WTC11 (cell line): ENCODE data around the gene PTPRN2.

Source experiments
- CTCF ChIP-seq: fragments of 200-600 bp; IDR thresholded peaks from 2 replicates; pipeline ENCODE4 v1.8.0; 2022; ENCODE audit warnings: antibody characterized with exemption
- FOXP4 ChIP-seq: sonication (generic); formaldehyde crosslinking; IDR thresholded peaks from 2 replicates; pipeline ENCODE4 v1.8.0; 2022; ENCODE audit warnings: mild to moderate bottlenecking, missing genetic modification reagents
- MAX ChIP-seq: sonication (generic); formaldehyde crosslinking; IDR thresholded peaks from 2 replicates; pipeline ENCODE4 v1.8.0; 2022; ENCODE audit warnings: mild to moderate bottlenecking, missing genetic modification reagents
- SMAD3 ChIP-seq: sonication (generic); formaldehyde crosslinking; IDR thresholded peaks from 2 replicates; pipeline ENCODE4 v1.8.0; 2022; ENCODE audit warnings: missing genetic modification reagents, mild to moderate bottlenecking, borderline replicate concordance
- TEAD4 ChIP-seq: sonication (generic); formaldehyde crosslinking; IDR thresholded peaks from 2 replicates; pipeline ENCODE4 v1.8.0; 2022; ENCODE audit warnings: mild to moderate bottlenecking, missing genetic modification reagents
- ZNF121 ChIP-seq: sonication (generic); formaldehyde crosslinking; IDR thresholded peaks from 2 replicates; pipeline ENCODE4 v1.8.0; 2023; ENCODE audit warnings: missing genetic modification reagents

- TF ChIP-seq MAX (CRISPR knock-in tag) (no peak), CTCF (no peak), ZNF121 (CRISPR knock-in tag) (no peak), FOXP4 (CRISPR knock-in tag) (no peak), TEAD4 (CRISPR knock-in tag) (no peak), SMAD3 (CRISPR knock-in tag) (no peak)
Observed at GRCh38 chr7:158186864-158187693, 400.5 kb downstream of the PTPRN2 start.
